ENCODE results near the gene CACNA1A. TPM values are rescaled to one million over a fixed set of nuclear protein-coding genes. Genes with fewer than 3 reads are reported as not detected.

The CACNA1A gene
- total and polyA plus RNA-seq, 8 donors = 0.58 to 12.5 (median 3.8) TPM; not detected in 1

DNA sequence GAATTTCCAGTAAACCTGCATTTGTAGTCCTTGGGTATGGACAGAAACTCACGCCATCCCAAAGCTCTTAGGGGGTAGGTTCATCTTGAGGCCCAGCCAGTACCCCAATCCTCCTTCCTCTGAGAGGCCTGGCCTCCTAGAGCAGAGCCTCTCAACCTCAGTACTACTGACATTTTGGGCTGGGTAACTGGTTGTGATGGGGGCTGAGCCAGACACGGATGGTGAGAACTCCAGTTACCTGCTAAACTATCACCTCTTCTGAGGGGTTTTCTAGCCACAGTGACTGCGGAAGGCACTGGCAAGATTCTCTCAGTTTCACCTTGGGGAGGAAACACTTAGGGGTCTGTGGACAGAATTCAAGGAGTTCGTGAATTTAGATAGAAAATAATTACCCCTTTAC is 156.2 kb downstream of the CACNA1A start:
- H3K27me3 ChIP-seq = peaks cover 0 to 40% (median 3%) of the 10 kb centered on the region in 3 donors
- intact Hi-C loops (cut with DNase I; ENCODE audit: low total_unique reads) = no loop called here

DNA sequence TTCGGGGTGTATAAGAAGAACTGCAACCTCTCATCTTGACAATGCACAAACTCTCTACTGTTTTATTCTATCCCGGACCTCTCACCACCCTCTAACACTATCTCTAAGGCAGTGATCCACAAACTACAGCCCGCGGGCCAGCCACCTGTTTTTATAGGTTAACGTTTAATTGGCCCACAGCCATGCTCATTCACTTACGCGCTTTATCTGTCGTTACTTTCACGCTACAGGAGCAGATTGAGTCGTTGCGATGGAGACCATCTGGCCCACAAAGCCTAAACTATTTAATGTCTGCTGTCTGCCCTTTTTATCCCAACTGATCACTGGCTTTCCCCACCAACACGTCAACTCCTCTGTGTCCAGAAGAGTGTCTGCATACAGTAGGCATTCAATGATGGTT is 158.9 kb downstream of the CACNA1A start:
- Histone ChIP-seq H3K4me1 (no peaks in the 10 kb centered on the region), H3K9me3 (peaks cover 0 to 27% (median 23%) of the 10 kb centered on the region in 4 donors), H3K36me3 (no peaks in the 10 kb centered on the region), H3K27me3 (peaks cover 0 to 21% (median 0%) of the 10 kb centered on the region in 3 donors), H3K27ac (no peak overlapping the region), H3K4me3 (no peak overlapping the region)
- 71 to 81% (median 75%) methylated on average over 12 of the region's 12 CpGs for WGBS, 5 donors
- intact Hi-C loops (cut with DNase I; ENCODE audit: low total_unique reads) = no loop called here
- DNase-seq = peak in 1 of 2 donors; percentile 47
- TF ChIP-seq, protein P1, sequence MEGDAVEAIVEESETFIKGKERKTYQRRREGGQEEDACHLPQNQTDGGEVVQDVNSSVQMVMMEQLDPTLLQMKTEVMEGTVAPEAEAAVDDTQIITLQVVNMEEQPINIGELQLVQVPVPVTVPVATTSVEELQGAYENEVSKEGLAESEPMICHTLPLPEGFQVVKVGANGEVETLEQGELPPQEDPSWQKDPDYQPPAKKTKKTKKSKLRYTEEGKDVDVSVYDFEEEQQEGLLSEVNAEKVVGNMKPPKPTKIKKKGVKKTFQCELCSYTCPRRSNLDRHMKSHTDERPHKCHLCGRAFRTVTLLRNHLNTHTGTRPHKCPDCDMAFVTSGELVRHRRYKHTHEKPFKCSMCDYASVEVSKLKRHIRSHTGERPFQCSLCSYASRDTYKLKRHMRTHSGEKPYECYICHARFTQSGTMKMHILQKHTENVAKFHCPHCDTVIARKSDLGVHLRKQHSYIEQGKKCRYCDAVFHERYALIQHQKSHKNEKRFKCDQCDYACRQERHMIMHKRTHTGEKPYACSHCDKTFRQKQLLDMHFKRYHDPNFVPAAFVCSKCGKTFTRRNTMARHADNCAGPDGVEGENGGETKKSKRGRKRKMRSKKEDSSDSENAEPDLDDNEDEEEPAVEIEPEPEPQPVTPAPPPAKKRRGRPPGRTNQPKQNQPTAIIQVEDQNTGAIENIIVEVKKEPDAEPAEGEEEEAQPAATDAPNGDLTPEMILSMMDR (IDR thresholded peaks at IDR 0.05) = no peak
- TF ChIP-seq EP300 (IDR thresholded peaks at IDR 0.05) = no peak
- no peak for TF ChIP-seq POLR2A (IDR thresholded peaks at IDR 0.05)
- no peak for TF ChIP-seq POLR2AphosphoS5 (IDR thresholded peaks at IDR 0.05)

More for the DNA sequence above, 156.2 kb downstream of the CACNA1A start:
- DNase-seq = no peak
- Histone ChIP-seq H3K27ac (no peak overlapping the region), H3K4me1 (no peaks in the 10 kb centered on the region), H3K4me3 (no peak overlapping the region), H3K36me3 (no peaks in the 10 kb centered on the region), H3K9me3 (peaks cover 0 to 20% (median 18%) of the 10 kb centered on the region in 4 donors)
- WGBS, 5 donors = 84 to 95% (median 89%) methylated on average over 3 to 4 of the region's 4 CpGs
- TF ChIP-seq POLR2A (IDR thresholded peaks at IDR 0.05) (no peak), POLR2AphosphoS5 (IDR thresholded peaks at IDR 0.05) (no peak), EP300 (IDR thresholded peaks at IDR 0.05) (no peak)
- TF ChIP-seq, protein P1 (IDR thresholded peaks at IDR 0.05) = no peak

DNA sequence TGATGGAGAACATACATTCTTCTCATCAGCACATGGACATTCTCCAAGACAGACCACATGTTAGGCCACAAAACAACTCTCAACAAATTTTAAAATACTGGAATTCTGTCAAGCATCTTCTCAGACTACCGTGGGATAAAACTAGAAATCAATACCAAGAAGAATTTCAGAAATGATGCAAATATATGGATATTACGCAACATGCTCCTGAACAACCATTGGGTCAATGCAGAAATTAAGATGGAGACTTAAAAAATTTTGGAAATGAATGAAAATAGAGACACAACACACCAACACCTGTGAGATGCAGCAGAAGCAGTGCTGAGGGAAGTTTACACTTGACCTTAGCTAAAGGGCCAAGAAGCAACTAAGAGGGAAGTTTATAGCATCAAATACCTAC is 162.8 kb downstream of the CACNA1A start:
- H3K36me3 ChIP-seq = no peaks in the 10 kb centered on the region
- no peak overlapping the region for H3K27ac ChIP-seq
- intact Hi-C loops (cut with DNase I; ENCODE audit: low total_unique reads) = no loop called here
- H3K27me3 ChIP-seq = peaks cover 0 to 24% (median 0%) of the 10 kb centered on the region in 3 donors
- H3K4me3 ChIP-seq = no peak overlapping the region
- no peak for DNase-seq
- TF ChIP-seq EP300 (IDR thresholded peaks at IDR 0.05) = no peak
- TF ChIP-seq, protein P1 (IDR thresholded peaks at IDR 0.05) = no peak
- TF ChIP-seq POLR2AphosphoS5 (IDR thresholded peaks at IDR 0.05) = no peak
- TF ChIP-seq POLR2A (IDR thresholded peaks at IDR 0.05) = no peak
- no peaks in the 10 kb centered on the region for H3K4me1 ChIP-seq
- H3K9me3 ChIP-seq = peaks cover 0 to 12% (median 4%) of the 10 kb centered on the region in 4 donors
- WGBS, 5 donors = 57 to 86% (median 80%) methylated on average over 2 of the region's 2 CpGs

DNA sequence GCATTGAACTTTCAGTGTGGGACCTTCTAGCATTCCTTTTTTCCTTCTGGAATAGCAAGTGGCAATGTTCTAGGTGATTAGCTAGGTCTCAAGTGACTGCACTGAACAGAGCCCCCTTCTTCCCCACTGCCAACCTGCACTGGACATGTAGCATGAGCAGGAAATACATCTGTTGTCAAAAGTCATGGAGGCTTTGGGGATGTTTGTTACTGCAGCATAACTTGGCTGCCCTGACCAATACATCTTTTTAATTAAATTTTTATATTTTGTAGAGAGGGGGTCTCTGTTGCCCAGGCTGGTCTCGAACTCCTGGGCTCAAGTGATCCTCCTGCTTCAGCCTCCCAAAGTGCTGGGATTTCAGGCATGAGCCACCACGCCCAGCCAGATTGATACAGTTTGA is 163.6 kb downstream of the CACNA1A start:
- Histone ChIP-seq H3K4me3 (no peak overlapping the region), H3K27me3 (peaks cover 0 to 16% (median 0%) of the 10 kb centered on the region in 3 donors), H3K4me1 (no peaks in the 10 kb centered on the region), H3K9me3 (peaks cover 0 to 12% (median 4%) of the 10 kb centered on the region in 4 donors), H3K27ac (no peak overlapping the region), H3K36me3 (no peaks in the 10 kb centered on the region)
- intact Hi-C loops (cut with DNase I; ENCODE audit: low total_unique reads) = no loop called here
- no peak for DNase-seq
- 19 to 55% (median 38%) methylated on average over 2 of the region's 2 CpGs for WGBS, 5 donors
- no peak for TF ChIP-seq POLR2A (IDR thresholded peaks at IDR 0.05)
- TF ChIP-seq EP300 (IDR thresholded peaks at IDR 0.05) = no peak
- TF ChIP-seq POLR2AphosphoS5 (IDR thresholded peaks at IDR 0.05) = no peak
- TF ChIP-seq, protein P1 (IDR thresholded peaks at IDR 0.05) = no peak
